Adrenal gland (tissue), 12 donors: ENCODE measurements around the gene IKZF4. TPM values are rescaled to one million over a fixed set of nuclear protein-coding genes. Genes with fewer than 3 reads are reported as not detected.

Source experiments
- DNase-seq, 7 donors: peaks; one replicate each; pipeline ENCODE4 v3.0.0-alpha.2; 2019 to 2020
- H3K27ac ChIP-seq, 5 donors: fragments of 200-600 bp; sonication (generic) in 4 of 5; 1 replicate in 3 of 5; 2 replicates in 2 of 5; pipeline versions ENCODE4 v1.5.1 to v1.8.0; 2016 to 2020; ENCODE audit warnings: mild to moderate bottlenecking in 1 of 5
- H3K27me3 ChIP-seq: fragments of 200-600 bp; 2 replicates; pipeline ENCODE4 v1.8.0; 2021
- H3K36me3 ChIP-seq, 2 donors: fragments of 200-600 bp; replicated peaks in 1 of 2; 1 replicate in 1 of 2; 2 replicates in 1 of 2; pipeline versions ENCODE4 v1.5.1 to v1.8.0; 2018 to 2022
- H3K4me1 ChIP-seq, 2 donors: fragments of 200-600 bp; replicated peaks in 1 of 2; 1 replicate in 1 of 2; 2 replicates in 1 of 2; pipeline versions ENCODE4 v1.5.1 to v1.8.0; 2018 to 2021
- H3K4me3 ChIP-seq, 4 donors: fragments of 200-600 bp; sonication (generic) in 3 of 4; one replicate each; pipeline ENCODE4 v1.5.1; 2016 to 2018
- H3K9me3 ChIP-seq, 3 donors: fragments of 200-600 bp; sonication (generic) in 1 of 3; replicated peaks in 1 of 3; 1 replicate in 2 of 3; 2 replicates in 1 of 3; pipeline versions ENCODE4 v1.5.1 to v1.8.0; 2016 to 2021
- POLR2A ChIP-seq, 2 donors: fragments of 450-650 bp; IDR thresholded peaks; one replicate each; pipeline ENCODE4 v1.6.1; 2017; ENCODE audit warnings: antibody characterized with exemption in 2 of 2, mild to moderate bottlenecking in 2 of 2, moderate library complexity in 1 of 2
- WGBS, 4 donors: extraction: QIAGEN DNeasy Blood & Tissue Kit in 2 of 4; methylation state at CpG; one replicate each; pipeline versions ENCODE4 v1.1.5 to v1.1.7; 2013 to 2017; 5-methylcytosine and 5-hydroxymethylcytosine counted together
- intact Hi-C, 2 donors: fragments of 100-400 bp; cut with DNase I; formaldehyde crosslinking; loops; one replicate each; pipeline versions ENCODE4 v1.14.1 to v1.15.0; 2022 to 2023
- polyA plus RNA-seq, 3 donors: library from polyadenylated mRNA; stranded (reverse); fragments of 200-250 nt in 2 of 3; fragments of 350-450 nt in 1 of 3; fragmentation: Illumina TruSeq in 1 of 3; extraction: RNeasy Lipid Tissue Mini Kit (QIAGEN cat#74804) in 1 of 3; gene quantifications; one replicate each; pipeline ENCODE4 v1.2.3, GENCODE V29; 2013 to 2014
- total RNA-seq, 9 donors: library from RNA; depleted of rRNA in 4 of 9; stranded (reverse); fragments of >200 nt in 4 of 9; fragments of 120-200 nt in 1 of 9; fragmentation: NEBNext Ultra II Directional in 1 of 9; extraction: Animal tissue kit (Norgen Biotek cat#: 25700) in 1 of 9; gene quantifications; one replicate each; pipeline versions ENCODE4 v1.1.0 to v1.2.4, GENCODE V29; 2013 to 2023
- TF ChIP-seq, protein P1 (sequence below), 6 experiments: fragments of 450-650 bp in 4 of 6; fragments of 200-600 bp in 2 of 6; sonication (generic) in 1 of 6; IDR thresholded peaks; 1 replicate in 5 of 6; 2 replicates in 1 of 6; pipeline versions ENCODE4 v1.5.1 to v1.8.0; 2016 to 2021; ENCODE audit warnings: antibody characterized with exemption in 6 of 6, mild to moderate bottlenecking in 2 of 6, moderate library complexity in 1 of 6
- donor health status: healthy with polysubstance abuse.
- donor health status: Bipolar disorder and iron deficiency.
- donor health status: DM: yes; HTN: yes; CAD: no.
- donor health status: DM: no; HTN: no; CAD: no.
- donor health status: DM: no; HTN: no; CAD: no.
- donor health status: DM: yes; HTN: yes; CAD: no.

Gene IKZF4
- total and polyA plus RNA-seq, 12 donors: 5.7 to 34.0 (median 11.0) TPM

DNA sequence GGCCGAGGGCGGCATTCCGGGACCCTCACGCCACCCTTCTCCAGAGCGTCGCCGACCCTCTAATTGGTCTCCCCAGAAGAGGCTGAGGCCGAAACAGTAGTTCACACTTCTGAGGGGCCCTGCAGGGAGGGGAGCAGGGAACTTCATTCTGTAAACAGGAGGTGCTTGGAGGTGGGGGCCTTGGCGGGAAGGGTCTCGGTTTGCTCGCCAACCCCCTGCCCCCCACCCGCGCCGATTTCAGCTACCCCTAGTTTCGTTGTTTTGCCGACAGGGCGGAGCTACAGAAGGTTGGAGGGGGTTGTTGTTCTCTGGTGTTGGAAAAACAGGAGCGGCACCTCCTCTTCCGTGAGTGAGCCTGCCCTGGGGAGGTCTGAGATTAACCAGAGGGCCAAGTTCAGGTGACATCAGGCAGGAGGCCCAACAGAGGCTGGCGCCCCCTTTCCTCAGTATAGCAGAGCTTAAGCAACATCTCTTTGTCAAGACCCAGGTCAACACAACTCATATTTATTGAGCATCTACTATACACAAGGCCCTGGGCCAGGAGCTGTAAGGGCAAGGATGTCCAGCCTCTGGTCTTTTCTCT lies 59.8 kb downstream of the IKZF4 start:
- Histone ChIP-seq H3K4me3 (peak overlapping the region in 1 of 4 donors; percentile 53), H3K27ac (no peak overlapping the region), H3K27me3 (no peaks in the 10 kb centered on the region), H3K9me3 (no peaks in the 10 kb centered on the region), H3K4me1 (peaks cover 7 to 11% of the 10 kb centered on the region in 2 donors), H3K36me3 (no peaks in the 10 kb centered on the region)
- DNase-seq: no peak
- TF ChIP-seq, protein P1, sequence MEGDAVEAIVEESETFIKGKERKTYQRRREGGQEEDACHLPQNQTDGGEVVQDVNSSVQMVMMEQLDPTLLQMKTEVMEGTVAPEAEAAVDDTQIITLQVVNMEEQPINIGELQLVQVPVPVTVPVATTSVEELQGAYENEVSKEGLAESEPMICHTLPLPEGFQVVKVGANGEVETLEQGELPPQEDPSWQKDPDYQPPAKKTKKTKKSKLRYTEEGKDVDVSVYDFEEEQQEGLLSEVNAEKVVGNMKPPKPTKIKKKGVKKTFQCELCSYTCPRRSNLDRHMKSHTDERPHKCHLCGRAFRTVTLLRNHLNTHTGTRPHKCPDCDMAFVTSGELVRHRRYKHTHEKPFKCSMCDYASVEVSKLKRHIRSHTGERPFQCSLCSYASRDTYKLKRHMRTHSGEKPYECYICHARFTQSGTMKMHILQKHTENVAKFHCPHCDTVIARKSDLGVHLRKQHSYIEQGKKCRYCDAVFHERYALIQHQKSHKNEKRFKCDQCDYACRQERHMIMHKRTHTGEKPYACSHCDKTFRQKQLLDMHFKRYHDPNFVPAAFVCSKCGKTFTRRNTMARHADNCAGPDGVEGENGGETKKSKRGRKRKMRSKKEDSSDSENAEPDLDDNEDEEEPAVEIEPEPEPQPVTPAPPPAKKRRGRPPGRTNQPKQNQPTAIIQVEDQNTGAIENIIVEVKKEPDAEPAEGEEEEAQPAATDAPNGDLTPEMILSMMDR (IDR thresholded peaks at IDR 0.05): no peak
- no peak for TF ChIP-seq POLR2A (IDR thresholded peaks at IDR 0.05)
- WGBS, 4 donors: 31 to 44% (median 36%) methylated on average over 6 to 20 of the region's 20 CpGs
- intact Hi-C loops: no loop called here

DNA sequence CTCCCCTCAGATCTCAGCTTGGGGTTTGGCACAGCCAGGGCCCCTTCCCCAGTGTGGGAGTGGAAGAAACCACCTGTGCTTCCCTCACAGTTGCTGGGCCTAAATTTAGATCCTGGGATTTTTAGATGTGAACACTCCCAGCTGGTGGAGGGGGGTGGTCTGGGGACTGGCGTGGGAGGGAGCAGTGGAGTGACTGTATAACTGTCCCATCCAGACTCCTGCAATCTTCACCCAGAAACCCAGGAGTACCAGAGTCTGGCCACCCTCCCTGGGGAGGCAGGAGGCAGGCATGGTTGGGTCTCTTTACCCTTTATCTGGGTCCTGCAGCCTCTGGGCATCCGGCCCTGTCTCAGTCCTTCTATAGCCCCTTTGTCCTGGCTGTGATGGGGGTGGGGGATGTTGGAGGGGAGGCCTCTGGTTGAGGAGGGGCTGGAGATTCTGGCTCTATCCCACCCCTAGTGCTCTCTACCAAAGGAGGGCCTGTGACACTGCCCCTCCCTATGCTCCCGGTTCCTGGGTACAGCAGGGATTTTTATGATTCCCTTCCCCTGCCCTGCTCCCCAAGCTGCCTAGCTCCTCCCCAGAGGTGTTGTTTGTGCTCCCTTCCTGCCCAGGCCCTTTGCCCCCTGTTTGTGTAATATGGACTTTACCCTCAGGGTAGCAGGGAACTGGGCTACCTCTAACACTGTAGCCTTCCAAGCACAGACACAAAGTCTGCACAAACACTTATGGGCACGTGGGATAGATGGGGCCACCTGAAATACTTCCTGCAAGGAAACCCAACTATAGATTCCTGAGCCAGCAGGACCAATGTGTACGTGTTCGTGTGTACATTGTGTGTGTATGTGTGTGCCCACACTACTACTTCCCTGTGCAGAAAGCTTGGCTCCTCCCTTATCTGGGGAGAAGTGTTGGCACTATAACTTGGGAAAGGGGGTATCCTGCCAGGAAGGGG lies 60.8 kb downstream of the IKZF4 start:
- no peaks in the 10 kb centered on the region for H3K27me3 ChIP-seq
- intact Hi-C loops: no loop called here
- H3K27ac ChIP-seq: no peak overlapping the region
- TF ChIP-seq, protein P1 (IDR thresholded peaks at IDR 0.05): no peak
- no peak for TF ChIP-seq POLR2A (IDR thresholded peaks at IDR 0.05)
- no peaks in the 10 kb centered on the region for H3K36me3 ChIP-seq
- no peak overlapping the region for H3K4me3 ChIP-seq
- DNase-seq: no peak
- peaks cover 7 to 11% of the 10 kb centered on the region in 2 donors for H3K4me1 ChIP-seq
- H3K9me3 ChIP-seq: no peaks in the 10 kb centered on the region
- 75 to 82% (median 77%) methylated on average over 3 to 6 of the region's 6 CpGs for WGBS, 4 donors

DNA sequence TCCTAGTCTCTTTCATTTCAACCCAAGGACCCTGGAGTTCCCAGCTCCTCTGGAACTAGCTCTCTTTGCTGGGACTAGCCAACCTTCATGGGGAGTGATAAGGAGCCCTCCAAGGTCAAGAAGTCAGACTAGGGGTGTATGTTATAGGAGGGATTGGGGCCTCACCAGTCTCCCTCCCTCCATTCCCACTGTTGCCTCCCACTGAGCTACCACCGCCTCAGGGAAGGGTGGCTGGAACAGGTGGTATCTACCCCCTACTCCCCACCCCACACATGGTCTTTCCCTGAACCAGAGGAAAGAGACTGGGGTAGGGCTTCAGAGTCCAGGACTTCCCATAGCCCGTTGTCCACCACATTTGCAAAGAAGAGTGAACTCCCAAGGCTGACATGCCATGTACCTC lies 61.5 kb downstream of the IKZF4 start:
- no peak overlapping the region for H3K4me3 ChIP-seq
- TF ChIP-seq POLR2A (IDR thresholded peaks at IDR 0.05): no peak
- TF ChIP-seq, protein P1 (IDR thresholded peaks at IDR 0.05): no peak
- H3K4me1 ChIP-seq: peaks cover 7 to 11% of the 10 kb centered on the region in 2 donors
- intact Hi-C loops: no loop called here
- WGBS, 4 donors: 67 to 100% (median 90%) methylated on average over 2 of the region's 2 CpGs
- no peak for DNase-seq
- H3K36me3 ChIP-seq: no peaks in the 10 kb centered on the region
- no peaks in the 10 kb centered on the region for H3K9me3 ChIP-seq
- no peak overlapping the region for H3K27ac ChIP-seq
- no peaks in the 10 kb centered on the region for H3K27me3 ChIP-seq

DNA sequence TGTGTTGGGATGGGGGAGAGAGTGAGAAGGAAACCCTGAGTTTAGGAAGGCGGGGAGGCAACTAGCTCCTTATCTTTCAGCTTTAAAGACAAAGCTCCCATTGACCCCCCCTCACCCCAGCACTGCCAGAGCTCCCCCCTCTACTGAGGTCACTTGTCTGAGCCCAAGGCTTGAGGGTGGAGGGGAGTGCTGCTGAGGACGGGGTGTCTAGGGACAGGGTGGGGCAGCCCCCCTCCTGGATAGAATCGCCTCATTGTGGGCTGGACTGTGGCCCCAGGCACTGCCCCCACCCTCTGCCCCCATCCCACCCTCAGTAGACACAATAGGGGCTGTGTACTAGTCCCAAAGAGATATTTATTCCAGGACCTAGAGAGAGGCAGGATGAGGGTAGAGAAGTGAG lies 62.1 kb downstream of the IKZF4 start:
- WGBS, 4 donors: 48 to 78% (median 69%) methylated on average over 2 to 3 of the region's 3 CpGs
- no peak for DNase-seq
- TF ChIP-seq, protein P1 (IDR thresholded peaks at IDR 0.05): no peak
- no peak overlapping the region for H3K27ac ChIP-seq
- intact Hi-C loops: no loop called here
- no peak overlapping the region for H3K4me3 ChIP-seq
- no peaks in the 10 kb centered on the region for H3K36me3 ChIP-seq
- no peaks in the 10 kb centered on the region for H3K27me3 ChIP-seq
- no peaks in the 10 kb centered on the region for H3K9me3 ChIP-seq
- peaks cover 7 to 11% of the 10 kb centered on the region in 2 donors for H3K4me1 ChIP-seq
